Peyer's patch (tissue), 4 donors: ENCODE results near the gene RREB1. TPM values are rescaled to one million over a fixed set of nuclear protein-coding genes. Genes with fewer than 3 reads are reported as not detected.

Experiments
- DNase-seq, 3 donors: peaks; one replicate each; pipeline ENCODE4 v3.0.0-alpha.2; 2017 to 2019
- H3K27ac ChIP-seq, 4 donors: fragments of 200-600 bp; sonication (generic); one replicate each; pipeline ENCODE4 v1.5.1; 2016 to 2019
- H3K27me3 ChIP-seq, 2 donors: fragments of 200-600 bp; sonication (generic); one replicate each; pipeline ENCODE4 v1.5.1; 2019
- H3K36me3 ChIP-seq, 3 donors: fragments of 200-600 bp; sonication (generic); one replicate each; pipeline ENCODE4 v1.5.1; 2016 to 2019
- H3K4me1 ChIP-seq, 4 donors: fragments of 200-600 bp; sonication (generic); one replicate each; pipeline ENCODE4 v1.5.1; 2016 to 2019
- H3K4me3 ChIP-seq, 4 donors: fragments of 200-600 bp; sonication (generic); 1 replicate in 3 of 4; 2 replicates in 1 of 4; pipeline ENCODE4 v1.5.1; 2016 to 2019; ENCODE audit warnings: mild to moderate bottlenecking in 1 of 4
- H3K9me3 ChIP-seq, 4 donors: fragments of 200-600 bp; sonication (generic); one replicate each; pipeline ENCODE4 v1.5.1; 2016 to 2019; ENCODE audit warnings: mild to moderate bottlenecking in 1 of 4
- POLR2A ChIP-seq, 2 donors: fragments of 450-650 bp; IDR thresholded peaks; one replicate each; pipeline ENCODE4 v1.5.1; 2017; ENCODE audit warnings: antibody characterized with exemption in 2 of 2, mild to moderate bottlenecking in 2 of 2, moderate library complexity in 2 of 2
- total RNA-seq, 4 donors: library from RNA; depleted of rRNA; stranded (reverse); fragments of >200 nt; gene quantifications; one replicate each; pipeline ENCODE4 v1.1.0, GENCODE V29; 2016
- TF ChIP-seq, protein P1 (sequence below), 6 experiments: fragments of 450-650 bp in 4 of 6; fragments of 200-600 bp in 2 of 6; sonication (generic) in 1 of 6; IDR thresholded peaks; one replicate each; pipeline ENCODE4 v1.5.1; 2017 to 2019; ENCODE audit warnings: antibody characterized with exemption in 6 of 6, mild to moderate bottlenecking in 3 of 6, moderate library complexity in 1 of 6

RREB1 gene
- total RNA-seq, 4 donors from 2014 or later: 65.0 to 118 (median 113) TPM

- Histone ChIP-seq H3K4me1 (peaks cover 0 to 18% (median 0%) of the 10 kb centered on the region in 4 donors), H3K27ac (no peak overlapping the region), H3K27me3 (no peaks in the 10 kb centered on the region), H3K36me3 (peaks cover 0 to 51% (median 0%) of the 10 kb centered on the region in 3 donors), H3K4me3 (no peak overlapping the region), H3K9me3 (no peaks in the 10 kb centered on the region)
- DNase-seq: no peak
- TF ChIP-seq, protein P1, sequence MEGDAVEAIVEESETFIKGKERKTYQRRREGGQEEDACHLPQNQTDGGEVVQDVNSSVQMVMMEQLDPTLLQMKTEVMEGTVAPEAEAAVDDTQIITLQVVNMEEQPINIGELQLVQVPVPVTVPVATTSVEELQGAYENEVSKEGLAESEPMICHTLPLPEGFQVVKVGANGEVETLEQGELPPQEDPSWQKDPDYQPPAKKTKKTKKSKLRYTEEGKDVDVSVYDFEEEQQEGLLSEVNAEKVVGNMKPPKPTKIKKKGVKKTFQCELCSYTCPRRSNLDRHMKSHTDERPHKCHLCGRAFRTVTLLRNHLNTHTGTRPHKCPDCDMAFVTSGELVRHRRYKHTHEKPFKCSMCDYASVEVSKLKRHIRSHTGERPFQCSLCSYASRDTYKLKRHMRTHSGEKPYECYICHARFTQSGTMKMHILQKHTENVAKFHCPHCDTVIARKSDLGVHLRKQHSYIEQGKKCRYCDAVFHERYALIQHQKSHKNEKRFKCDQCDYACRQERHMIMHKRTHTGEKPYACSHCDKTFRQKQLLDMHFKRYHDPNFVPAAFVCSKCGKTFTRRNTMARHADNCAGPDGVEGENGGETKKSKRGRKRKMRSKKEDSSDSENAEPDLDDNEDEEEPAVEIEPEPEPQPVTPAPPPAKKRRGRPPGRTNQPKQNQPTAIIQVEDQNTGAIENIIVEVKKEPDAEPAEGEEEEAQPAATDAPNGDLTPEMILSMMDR (IDR thresholded peaks at IDR 0.05): no peak
- TF ChIP-seq POLR2A (IDR thresholded peaks at IDR 0.05): no peak
These were observed 126.8 kb downstream of the RREB1 start for GRCh38 chr6:7234547-7234946.

GRCh38 chr6:7235712-7236305, 128.0 kb downstream of the RREB1 start:
- TF ChIP-seq, protein P1 (IDR thresholded peaks at IDR 0.05): no peak
- TF ChIP-seq POLR2A (IDR thresholded peaks at IDR 0.05): no peak
- peaks cover 0 to 48% (median 0%) of the 10 kb centered on the region in 3 donors for H3K36me3 ChIP-seq
- H3K27ac ChIP-seq: peak overlapping the region in 2 of 4 donors; percentile 2 to 40
- no peak overlapping the region for H3K4me3 ChIP-seq
- no peak for DNase-seq
- H3K4me1 ChIP-seq: peaks cover 0 to 18% (median 0%) of the 10 kb centered on the region in 4 donors
- H3K27me3 ChIP-seq: no peaks in the 10 kb centered on the region
- H3K9me3 ChIP-seq: no peaks in the 10 kb centered on the region

GRCh38 chr6:7236306-7237209, 128.8 kb downstream of the RREB1 start:
- H3K4me3 ChIP-seq: no peak overlapping the region
- peaks cover 0 to 45% (median 0%) of the 10 kb centered on the region in 3 donors for H3K36me3 ChIP-seq
- TF ChIP-seq, protein P1 (IDR thresholded peaks at IDR 0.05): no peak
- no peak for TF ChIP-seq POLR2A (IDR thresholded peaks at IDR 0.05)
- no peak for DNase-seq
- no peaks in the 10 kb centered on the region for H3K9me3 ChIP-seq
- H3K27me3 ChIP-seq: no peaks in the 10 kb centered on the region
- peaks cover 0 to 22% (median 0%) of the 10 kb centered on the region in 4 donors for H3K4me1 ChIP-seq
- peak overlapping the region in 1 of 4 donors; percentile 40 for H3K27ac ChIP-seq

DNA sequence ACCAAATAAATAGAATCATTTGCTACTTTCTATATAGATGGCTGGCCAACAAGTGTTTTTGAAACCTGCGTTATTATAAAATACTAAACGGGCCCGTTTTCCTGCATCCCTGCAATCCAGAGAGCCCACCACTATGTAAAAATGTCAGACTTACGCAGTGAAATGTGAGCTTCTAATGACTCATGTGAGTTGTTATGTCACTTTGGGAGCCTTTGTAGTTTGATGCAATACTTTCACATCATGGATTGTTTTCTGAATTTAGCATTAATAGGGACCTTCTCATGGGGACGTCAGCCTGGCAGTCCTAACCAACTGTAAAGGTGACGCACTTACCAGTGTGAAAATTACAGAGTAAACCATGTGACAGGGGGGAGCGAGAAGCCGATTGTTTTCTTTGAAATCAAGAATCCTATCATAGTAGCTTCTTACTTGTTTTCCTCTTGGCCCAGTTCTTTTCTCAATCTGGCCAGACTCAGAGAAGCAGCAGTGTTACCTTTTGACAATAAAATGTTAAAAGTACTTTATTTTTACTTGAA, 130.0 kb downstream of the RREB1 start:
- Histone ChIP-seq H3K27me3 (no peaks in the 10 kb centered on the region), H3K36me3 (peaks cover 0 to 37% (median 0%) of the 10 kb centered on the region in 3 donors), H3K9me3 (no peaks in the 10 kb centered on the region), H3K27ac (no peak overlapping the region), H3K4me1 (peaks cover 0 to 25% (median 4%) of the 10 kb centered on the region in 4 donors), H3K4me3 (no peak overlapping the region)
- DNase-seq: no peak
- TF ChIP-seq, protein P1 (IDR thresholded peaks at IDR 0.05): no peak
- no peak for TF ChIP-seq POLR2A (IDR thresholded peaks at IDR 0.05)

DNA sequence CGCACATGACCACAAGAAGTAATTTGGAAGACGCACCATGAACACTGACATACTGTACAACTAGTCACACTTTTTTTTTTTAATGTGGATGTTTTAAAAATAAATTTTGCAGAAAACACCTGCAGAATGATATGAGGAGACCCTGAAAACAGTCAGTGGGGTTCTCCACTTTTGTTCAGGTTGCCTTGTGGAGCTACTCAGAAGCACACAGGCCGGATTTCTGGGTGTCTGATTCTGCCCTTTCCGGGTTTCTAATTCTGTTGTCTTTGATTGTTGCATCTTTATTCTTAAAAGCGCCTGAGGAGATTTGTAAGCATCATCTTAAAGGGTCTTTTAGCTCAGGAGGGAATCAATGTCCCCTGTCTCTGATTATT, 130.8 kb downstream of the RREB1 start:
- Histone ChIP-seq H3K4me1 (peaks cover 0 to 33% (median 4%) of the 10 kb centered on the region in 4 donors), H3K4me3 (no peak overlapping the region), H3K27ac (peak overlapping the region in 1 of 4 donors; percentile 2), H3K27me3 (no peaks in the 10 kb centered on the region), H3K36me3 (peaks cover 0 to 36% (median 0%) of the 10 kb centered on the region in 3 donors), H3K9me3 (no peaks in the 10 kb centered on the region)
- no peak for DNase-seq
- TF ChIP-seq, protein P1 (IDR thresholded peaks at IDR 0.05): no peak
- TF ChIP-seq POLR2A (IDR thresholded peaks at IDR 0.05): no peak
